Measurements from ENCODE around the gene STXBP6. TPM values are rescaled to one million over a fixed set of nuclear protein-coding genes. Genes with fewer than 3 reads are reported as not detected.
A peak's percentile ranks its signal among the peaks of the same experiment; 100 is the strongest.

STXBP6 gene
- total and polyA plus RNA-seq, 2 of the 13 experiments (the other 11 are each of a cell fraction or from before 2014, with no cell fraction given): 35.3 to 42.8 TPM

GRCh38 chr14:24885410-24885913, 164.5 kb downstream of the STXBP6 start (continued):
- 0 out of 2 replicates have a peak, but pooled peaks have one; percentile 53 for TF ChIP-seq ZNF3 (CRISPR knock-in tag; IDR thresholded peaks at IDR 0.05)
- no peak for TF ChIP-seq NR2F2 (IDR thresholded peaks at IDR 0.05; ENCODE audit: borderline replicate concordance, low read depth)
- TF ChIP-seq PHF8 (CRISPR knock-in tag; IDR thresholded peaks at IDR 0.05): no peak
- peak; percentile 51; the same call in 1 of the 2 replicates for TF ChIP-seq ZHX1 (CRISPR knock-in tag; IDR thresholded peaks at IDR 0.05; ENCODE audit: low read depth)
- TF ChIP-seq GMEB1 (CRISPR knock-in tag; IDR thresholded peaks at IDR 0.05; ENCODE audit: borderline replicate concordance): peak; percentile 31; the same call in 1 of the 2 replicates
- peak; percentile 25; the same call in 1 of the 2 replicates for TF ChIP-seq ZNF710 (CRISPR knock-in tag; IDR thresholded peaks at IDR 0.05; ENCODE audit: borderline replicate concordance)
- TF ChIP-seq POGZ (CRISPR knock-in tag; IDR thresholded peaks at IDR 0.05): peak; percentile 84
- TF ChIP-seq ZBED4 (CRISPR knock-in tag; IDR thresholded peaks at IDR 0.05; ENCODE audit: borderline replicate concordance): peak; percentile 55; the same call in 1 of the 2 replicates
- TF ChIP-seq GMEB2 (CRISPR knock-in tag; IDR thresholded peaks at IDR 0.05; ENCODE audit: low read depth): no peak
- no peak for TF ChIP-seq ZKSCAN1 (IDR thresholded peaks at IDR 0.05; ENCODE audit: low read length)
- TF ChIP-seq ZFYVE20 (CRISPR knock-in tag; IDR thresholded peaks at IDR 0.05; ENCODE audit: borderline replicate concordance, low read depth): no peak
- TF ChIP-seq MED1 (CRISPR knock-in tag; IDR thresholded peaks at IDR 0.05): no peak; the same call in 1 of the 2 replicates
- peak; percentile 61 for TF ChIP-seq CEBPG (CRISPR knock-in tag; IDR thresholded peaks at IDR 0.05)
- no peak for TF ChIP-seq ATF3 (CRISPR knock-in tag; IDR thresholded peaks at IDR 0.05)
- 0 out of 2 replicates have a peak, but pooled peaks have one; percentile 72 for TF ChIP-seq ZNF598 (CRISPR knock-in tag; IDR thresholded peaks at IDR 0.05; ENCODE audit: borderline replicate concordance)
- peak; percentile 40; the same call in 1 of the 2 replicates for TF ChIP-seq RBAK (CRISPR knock-in tag; IDR thresholded peaks at IDR 0.05)
- peak; percentile 42 for TF ChIP-seq KDM4B (CRISPR knock-in tag; IDR thresholded peaks at IDR 0.05)

All from HepG2 (cell line).